Thyroid gland (tissue), 4 donors: ENCODE data around the gene TMEM131. TPM values are rescaled to one million over a fixed set of nuclear protein-coding genes. Genes with fewer than 3 reads are reported as not detected.

Experiments
- DNase-seq, 2 donors: peaks; one replicate each; pipeline ENCODE4 v3.0.0-alpha.2; 2019
- H3K27ac ChIP-seq, 3 donors: fragments of 200-600 bp; sonication (generic); 1 replicate in 2 of 3; 2 replicates in 1 of 3; pipeline ENCODE4 v1.5.1; 2016 to 2019; ENCODE audit warnings: mild to moderate bottlenecking in 1 of 3, moderate library complexity in 1 of 3
- H3K27me3 ChIP-seq: fragments of 200-600 bp; sonication (generic); one replicate; pipeline ENCODE4 v1.5.1; 2019
- H3K36me3 ChIP-seq, 2 donors: fragments of 200-600 bp; sonication (generic); one replicate each; pipeline ENCODE4 v1.5.1; 2016 to 2019
- H3K4me1 ChIP-seq, 2 donors: fragments of 200-600 bp; sonication (generic); one replicate each; pipeline ENCODE4 v1.5.1; 2017 to 2019
- H3K4me3 ChIP-seq, 3 donors: fragments of 200-600 bp; sonication (generic); replicated peaks in 1 of 3; 1 replicate in 2 of 3; 2 replicates in 1 of 3; pipeline ENCODE4 v1.5.1; 2016; ENCODE audit warnings: mild to moderate bottlenecking in 1 of 3
- H3K9me3 ChIP-seq: fragments of 200-600 bp; sonication (generic); one replicate; pipeline ENCODE4 v1.5.1; 2017
- POLR2A ChIP-seq, 2 donors: fragments of 450-650 bp; IDR thresholded peaks; one replicate each; pipeline ENCODE4 v1.6.1; 2017; ENCODE audit warnings: antibody characterized with exemption in 2 of 2, mild to moderate bottlenecking in 2 of 2, moderate library complexity in 1 of 2
- WGBS, 2 donors: methylation state at CpG; one replicate each; pipeline ENCODE4 v1.1.5; 2017; 5-methylcytosine and 5-hydroxymethylcytosine counted together
- intact Hi-C: fragments of 100-400 bp; cut with DNase I; formaldehyde crosslinking; loops from one replicate; pipeline ENCODE4 v1.15.1; 2023
- total RNA-seq, 4 donors: library from RNA; depleted of rRNA; stranded (reverse); fragments of >200 nt; gene quantifications; one replicate each; pipeline ENCODE4 v1.2.3, GENCODE V29; 2016
- TF ChIP-seq, protein P1 (sequence below), 6 experiments: fragments of 200-600 bp in 3 of 6; fragments of 450-650 bp in 3 of 6; sonication (generic) in 3 of 6; IDR thresholded peaks; one replicate each; pipeline ENCODE4 v1.5.1; 2016 to 2019; ENCODE audit warnings: antibody characterized with exemption in 6 of 6, mild to moderate bottlenecking in 2 of 6, inconsistent platforms in 1 of 6, moderate library complexity in 1 of 6

The TMEM131 gene
- total RNA-seq, 4 donors from 2014 or later, result 28.6 to 47.0 (median 35.2) TPM

DNA sequence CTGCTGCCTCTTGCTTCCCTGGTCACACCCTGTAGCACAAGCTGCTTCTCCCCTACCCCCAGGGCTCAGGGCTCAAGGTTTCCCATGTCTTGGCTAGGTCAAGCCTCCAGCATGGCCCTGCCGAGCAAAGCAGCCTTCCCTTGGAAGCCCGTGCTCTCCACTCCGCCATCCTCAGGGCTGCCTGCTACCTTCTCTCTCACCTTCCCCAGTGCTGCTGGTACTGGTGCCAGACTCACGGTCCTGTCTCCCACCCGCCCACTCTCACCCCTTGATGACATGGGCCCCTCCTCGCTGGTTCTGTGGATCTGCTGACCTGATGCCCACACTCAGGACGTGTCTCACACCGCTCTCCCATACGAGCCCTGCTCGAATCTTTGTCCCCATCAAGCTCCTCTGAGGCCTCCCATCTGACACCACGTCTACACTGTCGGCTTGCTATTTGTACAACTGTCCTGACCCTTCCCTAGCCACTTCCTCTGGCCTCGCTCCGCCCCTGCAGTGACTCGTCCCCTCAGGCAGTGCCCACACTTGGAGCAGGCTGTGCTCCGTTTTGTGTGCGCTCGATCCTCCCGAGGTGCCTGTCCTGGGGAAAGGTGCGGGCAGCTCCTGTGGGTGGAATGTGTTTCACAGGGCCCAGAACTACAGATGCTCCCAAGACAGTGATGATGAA, 232.4 kb downstream of the TMEM131 start:
- DNase-seq, result no peak
- Histone ChIP-seq H3K27ac (no peak overlapping the region), H3K9me3 (no peaks in the 10 kb centered on the region), H3K36me3 (peaks cover 14 to 23% of the 10 kb centered on the region in 2 donors), H3K27me3 (no peaks in the 10 kb centered on the region), H3K4me3 (no peak overlapping the region), H3K4me1 (peaks cover 17 to 29% of the 10 kb centered on the region in 2 donors)
- intact Hi-C loops, result no loop called here
- WGBS, 2 donors, result 90 to 94% methylated on average over 20 of the region's 20 CpGs
- TF ChIP-seq POLR2A (IDR thresholded peaks at IDR 0.05), result no peak
- TF ChIP-seq, protein P1, sequence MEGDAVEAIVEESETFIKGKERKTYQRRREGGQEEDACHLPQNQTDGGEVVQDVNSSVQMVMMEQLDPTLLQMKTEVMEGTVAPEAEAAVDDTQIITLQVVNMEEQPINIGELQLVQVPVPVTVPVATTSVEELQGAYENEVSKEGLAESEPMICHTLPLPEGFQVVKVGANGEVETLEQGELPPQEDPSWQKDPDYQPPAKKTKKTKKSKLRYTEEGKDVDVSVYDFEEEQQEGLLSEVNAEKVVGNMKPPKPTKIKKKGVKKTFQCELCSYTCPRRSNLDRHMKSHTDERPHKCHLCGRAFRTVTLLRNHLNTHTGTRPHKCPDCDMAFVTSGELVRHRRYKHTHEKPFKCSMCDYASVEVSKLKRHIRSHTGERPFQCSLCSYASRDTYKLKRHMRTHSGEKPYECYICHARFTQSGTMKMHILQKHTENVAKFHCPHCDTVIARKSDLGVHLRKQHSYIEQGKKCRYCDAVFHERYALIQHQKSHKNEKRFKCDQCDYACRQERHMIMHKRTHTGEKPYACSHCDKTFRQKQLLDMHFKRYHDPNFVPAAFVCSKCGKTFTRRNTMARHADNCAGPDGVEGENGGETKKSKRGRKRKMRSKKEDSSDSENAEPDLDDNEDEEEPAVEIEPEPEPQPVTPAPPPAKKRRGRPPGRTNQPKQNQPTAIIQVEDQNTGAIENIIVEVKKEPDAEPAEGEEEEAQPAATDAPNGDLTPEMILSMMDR (IDR thresholded peaks at IDR 0.05), result no peak

DNA sequence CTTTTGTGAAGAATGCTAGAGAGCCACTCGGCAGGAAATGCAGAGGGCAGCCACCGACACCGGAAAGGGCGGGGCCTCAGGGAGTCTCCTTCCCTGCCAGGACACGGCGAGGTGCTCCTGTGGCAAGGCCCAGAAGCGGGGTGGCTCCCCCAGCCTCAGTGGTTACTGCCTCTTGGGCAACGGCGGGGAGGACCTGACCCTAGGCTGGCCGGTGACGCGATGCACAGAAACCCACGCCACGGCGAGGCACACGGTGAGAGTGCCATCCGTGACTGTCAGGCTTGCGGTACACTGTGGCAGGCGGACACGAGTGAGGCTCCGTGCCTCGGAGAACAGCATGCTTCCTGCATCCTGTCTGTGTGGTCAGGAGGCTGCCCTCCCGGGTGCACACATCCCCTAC, 234.6 kb downstream of the TMEM131 start:
- WGBS, 2 donors, result 79 to 84% methylated on average over 12 to 16 of the region's 23 CpGs
- no peak for TF ChIP-seq POLR2A (IDR thresholded peaks at IDR 0.05)
- H3K36me3 ChIP-seq, result peaks cover 26 to 35% of the 10 kb centered on the region in 2 donors
- intact Hi-C loops, result no loop called here
- no peaks in the 10 kb centered on the region for H3K9me3 ChIP-seq
- H3K4me1 ChIP-seq, result peaks cover 17 to 22% of the 10 kb centered on the region in 2 donors
- no peaks in the 10 kb centered on the region for H3K27me3 ChIP-seq
- no peak overlapping the region for H3K4me3 ChIP-seq
- peak overlapping the region in 1 of 3 donors; percentile 29 for H3K27ac ChIP-seq
- no peak for DNase-seq

DNA sequence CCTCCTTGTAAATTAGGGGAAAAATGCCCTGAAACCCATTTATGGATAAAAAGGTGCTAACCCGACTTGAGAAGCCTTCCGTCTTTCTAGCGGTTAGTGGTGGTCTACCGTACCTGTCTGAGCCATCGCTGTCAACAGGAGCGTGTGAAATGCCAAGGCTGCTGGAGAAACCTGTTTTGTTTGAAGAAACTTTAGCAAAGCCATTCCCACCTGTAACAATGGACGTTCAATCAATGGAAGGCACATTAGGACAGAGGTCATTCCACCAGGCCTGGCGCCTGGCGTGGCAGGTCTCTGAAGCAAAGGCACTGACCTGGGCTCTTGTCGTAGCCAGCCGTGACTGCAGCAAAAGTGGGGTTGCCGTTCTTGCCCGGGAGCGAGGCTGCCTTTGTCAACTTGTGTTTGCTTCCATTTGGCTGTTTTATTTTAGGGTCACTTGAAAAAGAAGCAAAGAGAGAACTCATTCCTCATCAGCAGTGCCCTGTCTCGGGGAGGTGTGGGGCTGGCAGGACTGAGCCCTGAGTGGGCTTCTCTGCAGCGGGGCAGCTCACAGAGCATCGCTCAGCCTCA, 235.2 kb downstream of the TMEM131 start:
- peaks cover 26 to 35% of the 10 kb centered on the region in 2 donors for H3K36me3 ChIP-seq
- no peak for TF ChIP-seq POLR2A (IDR thresholded peaks at IDR 0.05)
- TF ChIP-seq, protein P1 (IDR thresholded peaks at IDR 0.05), result no peak
- no peak overlapping the region for H3K4me3 ChIP-seq
- peaks cover 17 to 18% of the 10 kb centered on the region in 2 donors for H3K4me1 ChIP-seq
- WGBS, 2 donors, result 97% methylated on average over 17 of the region's 17 CpGs
- intact Hi-C loops, result no loop called here
- H3K27me3 ChIP-seq, result no peaks in the 10 kb centered on the region
- H3K27ac ChIP-seq, result no peak overlapping the region
- no peak for DNase-seq
- H3K9me3 ChIP-seq, result no peaks in the 10 kb centered on the region

GRCh38 chr2:97759727-97760407, 235.9 kb downstream of the TMEM131 start:
- TF ChIP-seq POLR2A (IDR thresholded peaks at IDR 0.05), result no peak
- TF ChIP-seq, protein P1 (IDR thresholded peaks at IDR 0.05), result no peak
- Histone ChIP-seq H3K9me3 (no peaks in the 10 kb centered on the region), H3K4me1 (peaks cover 11 to 12% of the 10 kb centered on the region in 2 donors), H3K27ac (no peak overlapping the region), H3K36me3 (peaks cover 26 to 35% of the 10 kb centered on the region in 2 donors), H3K27me3 (no peaks in the 10 kb centered on the region), H3K4me3 (no peak overlapping the region)
- no peak for DNase-seq
- 95 to 96% methylated on average over 9 of the region's 9 CpGs for WGBS, 2 donors
- intact Hi-C loops, result no loop called here

GRCh38 chr2:97758131-97758705, 237.5 kb downstream of the TMEM131 start:
- H3K36me3 ChIP-seq, result peaks cover 26 to 35% of the 10 kb centered on the region in 2 donors
- DNase-seq, result no peak
- peaks cover 11 to 12% of the 10 kb centered on the region in 2 donors for H3K4me1 ChIP-seq
- no peaks in the 10 kb centered on the region for H3K9me3 ChIP-seq
- WGBS, 2 donors, result 92 to 94% methylated on average over 1 of the region's 1 CpG
- no peak overlapping the region for H3K27ac ChIP-seq
- H3K27me3 ChIP-seq, result no peaks in the 10 kb centered on the region
- TF ChIP-seq, protein P1 (IDR thresholded peaks at IDR 0.05), result no peak
- TF ChIP-seq POLR2A (IDR thresholded peaks at IDR 0.05), result no peak
- no peak overlapping the region for H3K4me3 ChIP-seq
- intact Hi-C loops, result no loop called here
